GM23248 (cell line): ENCODE data around the gene SLCO4C1. TPM values are rescaled to one million over a fixed set of nuclear protein-coding genes. Genes with fewer than 3 reads are reported as not detected.

Experiments
- DNase-seq: peaks from one replicate; pipeline ENCODE4 v3.0.0-alpha.2; 2015
- H2AFZ ChIP-seq: fragments of 200-600 bp; sonication (generic); 2 replicates; pipeline ENCODE4 v1.6.1; 2016; ENCODE audit warnings: antibody characterized with exemption
- H3F3A ChIP-seq: fragments of 200-600 bp; sonication (generic); 2 replicates; pipeline ENCODE4 v1.6.1; 2016; ENCODE audit warnings: mild to moderate bottlenecking, antibody characterized with exemption, mixed run types; ENCODE audit not compliant: insufficient read depth
- H3K27ac ChIP-seq: fragments of 200-600 bp; sonication (generic); 2 replicates; pipeline ENCODE4 v1.5.1; 2016; ENCODE audit warnings: mild to moderate bottlenecking
- H3K27me3 ChIP-seq: fragments of 200-600 bp; sonication (generic); replicated peaks from 2 replicates; pipeline ENCODE4 v1.6.1; 2016; ENCODE audit warnings: mild to moderate bottlenecking; ENCODE audit not compliant: insufficient read depth
- H3K36me3 ChIP-seq: fragments of 200-600 bp; sonication (generic); 2 replicates; pipeline ENCODE4 v1.6.1; 2016; ENCODE audit warnings: low read depth, mild to moderate bottlenecking
- H3K4me1 ChIP-seq: fragments of 200-600 bp; sonication (generic); 2 replicates; pipeline ENCODE4 v1.6.1; 2016; ENCODE audit warnings: mild to moderate bottlenecking; ENCODE audit not compliant: insufficient read depth
- H3K4me2 ChIP-seq: fragments of 200-600 bp; sonication (generic); one replicate; pipeline ENCODE4 v1.6.1; 2016; ENCODE audit warnings: mild to moderate bottlenecking; ENCODE audit not compliant: unreplicated experiment
- H3K4me3 ChIP-seq: fragments of 200-600 bp; sonication (generic); 2 replicates; pipeline ENCODE4 v1.5.1; 2016; ENCODE audit warnings: mild to moderate bottlenecking
- H3K79me2 ChIP-seq: fragments of 200-600 bp; sonication (generic); 2 replicates; pipeline ENCODE4 v1.6.1; 2016; ENCODE audit warnings: mild to moderate bottlenecking; ENCODE audit not compliant: insufficient read depth
- H3K9ac ChIP-seq: fragments of 200-600 bp; sonication (generic); 2 replicates; pipeline ENCODE4 v1.6.1; 2016; ENCODE audit warnings: mild to moderate bottlenecking
- H3K9me2 ChIP-seq: fragments of 200-600 bp; sonication (generic); 2 replicates; pipeline ENCODE4 v1.6.1; 2016; ENCODE audit warnings: mixed run types, mild to moderate bottlenecking, moderate library complexity; ENCODE audit not compliant: insufficient read depth
- H3K9me3 ChIP-seq: fragments of 200-600 bp; sonication (generic); one replicate; pipeline ENCODE4 v1.6.1; 2017; ENCODE audit warnings: low read depth
- H4K20me1 ChIP-seq: fragments of 200-600 bp; sonication (generic); 2 replicates; pipeline ENCODE4 v1.6.0; 2016; ENCODE audit not compliant: insufficient read depth
- EZH2 ChIP-seq: fragments of 200-600 bp; sonication (generic); IDR thresholded peaks from 2 replicates; pipeline ENCODE4 v1.6.1; 2018; ENCODE audit warnings: antibody characterized with exemption, mild to moderate bottlenecking; ENCODE audit not compliant: insufficient read depth, poor library complexity, severe bottlenecking
- EZH2phosphoT487 ChIP-seq: fragments of 200-600 bp; sonication (generic); IDR thresholded peaks from 2 replicates; pipeline ENCODE4 v1.6.1; 2018; ENCODE audit warnings: antibody characterized with exemption, moderate library complexity, mild to moderate bottlenecking, low read depth; ENCODE audit not compliant: insufficient read depth
- WGBS, 2 experiments: methylation state at CpG; one replicate each; pipeline ENCODE4 v1.1.6; 2015 to 2017; ENCODE audit warnings: low lambda C conversion rate in 2 of 2, low coverage in 1 of 2; ENCODE audit errors: missing lambda C conversion rate in 2 of 2; 5-methylcytosine and 5-hydroxymethylcytosine counted together
- in situ Hi-C: fragments of 300-500 bp; cut with MboI; formaldehyde crosslinking; loops from 2 replicates; pipeline ENCODE4 v1.15.0; 2020
- polyA plus RNA-seq: library from polyadenylated mRNA; unstranded; fragments of >200 nt; fragmentation: Nextera tagmentation; extraction: Ambion mirVana; gene quantifications from 2 replicates; pipeline ENCODE4 v1.2.1, GENCODE V29; 2016
- total RNA-seq: library from RNA; depleted of rRNA; stranded (reverse); fragments of >200 nt; shearing (Covaris generic); gene quantifications from 2 replicates; pipeline ENCODE4 v1.2.3, GENCODE V29; 2014

SLCO4C1 gene
- total and polyA plus RNA-seq, 2 experiments from 2014 or later, result not detected

- Histone ChIP-seq H4K20me1 (no peaks in the 10 kb centered on the region), H3F3A (no peaks in the 10 kb centered on the region), H3K27me3 (0 out of 2 replicates have a peak, but pooled peaks cover 2% of the 10 kb centered on the region), H3K27ac (no peak overlapping the region), H3K79me2 (no peaks in the 10 kb centered on the region), H3K9ac (no peak overlapping the region), H3K9me3 (no peaks in the 10 kb centered on the region), H3K4me3 (no peak overlapping the region), H3K4me1 (no peaks in the 10 kb centered on the region), H3K9me2 (no peaks in the 10 kb centered on the region), H3K4me2 (no peak overlapping the region), H3K36me3 (no peaks in the 10 kb centered on the region), H2AFZ (no peak overlapping the region)
- WGBS, 2 experiments, result 53% methylated on average over 3 of the region's 3 CpGs
- TF ChIP-seq EZH2 (no peak), EZH2phosphoT487 (no peak)
- in situ Hi-C loops, result no loop called here
- DNase-seq, result no peak
These were observed 6.1 kb downstream of the SLCO4C1 start for GRCh38 chr5:102290004-102290403.

GRCh38 chr5:102289251-102289899, 6.7 kb downstream of the SLCO4C1 start:
- H3K36me3 ChIP-seq, result no peaks in the 10 kb centered on the region
- 12 to 21% methylated on average over 6 of the region's 6 CpGs for WGBS, 2 experiments
- no peak overlapping the region for H3K4me3 ChIP-seq
- H3K27ac ChIP-seq, result no peak overlapping the region
- H3K4me2 ChIP-seq, result no peak overlapping the region
- no peak for DNase-seq
- no peaks in the 10 kb centered on the region for H3K27me3 ChIP-seq
- no peaks in the 10 kb centered on the region for H3K9me2 ChIP-seq
- H3K9ac ChIP-seq, result no peak overlapping the region
- TF ChIP-seq EZH2phosphoT487 (no peak), EZH2 (no peak)
- H3K4me1 ChIP-seq, result no peaks in the 10 kb centered on the region
- H4K20me1 ChIP-seq, result no peaks in the 10 kb centered on the region
- no peaks in the 10 kb centered on the region for H3K9me3 ChIP-seq
- H3K79me2 ChIP-seq, result no peaks in the 10 kb centered on the region
- in situ Hi-C loops, result no loop called here
- no peaks in the 10 kb centered on the region for H3F3A ChIP-seq
- H2AFZ ChIP-seq, result no peak overlapping the region

GRCh38 chr5:102288630-102289029, 7.5 kb downstream of the SLCO4C1 start:
- no peak overlapping the region for H3K4me3 ChIP-seq
- H4K20me1 ChIP-seq, result no peaks in the 10 kb centered on the region
- no peak for DNase-seq
- TF ChIP-seq EZH2phosphoT487 (no peak), EZH2 (no peak)
- no peak overlapping the region for H3K9ac ChIP-seq
- H3K9me2 ChIP-seq, result no peaks in the 10 kb centered on the region
- no peaks in the 10 kb centered on the region for H3K9me3 ChIP-seq
- no peaks in the 10 kb centered on the region for H3F3A ChIP-seq
- H3K79me2 ChIP-seq, result no peaks in the 10 kb centered on the region
- H3K36me3 ChIP-seq, result no peaks in the 10 kb centered on the region
- no peaks in the 10 kb centered on the region for H3K27me3 ChIP-seq
- no peaks in the 10 kb centered on the region for H3K4me1 ChIP-seq
- no peak overlapping the region for H3K4me2 ChIP-seq
- H3K27ac ChIP-seq, result no peak overlapping the region
- 9 to 12% methylated on average over 1 of the region's 1 CpG for WGBS, 2 experiments
- no peak overlapping the region for H2AFZ ChIP-seq
- in situ Hi-C loops, result no loop called here

GRCh38 chr5:102286476-102286875, 9.6 kb downstream of the SLCO4C1 start:
- Histone ChIP-seq H3K4me2 (no peak overlapping the region), H2AFZ (no peak overlapping the region), H3F3A (no peaks in the 10 kb centered on the region), H3K79me2 (no peaks in the 10 kb centered on the region), H4K20me1 (no peaks in the 10 kb centered on the region), H3K9ac (no peak overlapping the region), H3K27ac (no peak overlapping the region), H3K9me3 (no peaks in the 10 kb centered on the region), H3K9me2 (no peaks in the 10 kb centered on the region), H3K4me1 (no peaks in the 10 kb centered on the region), H3K36me3 (no peaks in the 10 kb centered on the region), H3K4me3 (no peak overlapping the region), H3K27me3 (no peaks in the 10 kb centered on the region)
- 23 to 48% methylated on average over 2 of the region's 2 CpGs for WGBS, 2 experiments
- DNase-seq, result no peak
- TF ChIP-seq EZH2phosphoT487 (no peak), EZH2 (no peak)
- in situ Hi-C loops, result no loop called here
